ENCODE measurements around the gene PTPRD.

The PTPRD gene

DNA sequence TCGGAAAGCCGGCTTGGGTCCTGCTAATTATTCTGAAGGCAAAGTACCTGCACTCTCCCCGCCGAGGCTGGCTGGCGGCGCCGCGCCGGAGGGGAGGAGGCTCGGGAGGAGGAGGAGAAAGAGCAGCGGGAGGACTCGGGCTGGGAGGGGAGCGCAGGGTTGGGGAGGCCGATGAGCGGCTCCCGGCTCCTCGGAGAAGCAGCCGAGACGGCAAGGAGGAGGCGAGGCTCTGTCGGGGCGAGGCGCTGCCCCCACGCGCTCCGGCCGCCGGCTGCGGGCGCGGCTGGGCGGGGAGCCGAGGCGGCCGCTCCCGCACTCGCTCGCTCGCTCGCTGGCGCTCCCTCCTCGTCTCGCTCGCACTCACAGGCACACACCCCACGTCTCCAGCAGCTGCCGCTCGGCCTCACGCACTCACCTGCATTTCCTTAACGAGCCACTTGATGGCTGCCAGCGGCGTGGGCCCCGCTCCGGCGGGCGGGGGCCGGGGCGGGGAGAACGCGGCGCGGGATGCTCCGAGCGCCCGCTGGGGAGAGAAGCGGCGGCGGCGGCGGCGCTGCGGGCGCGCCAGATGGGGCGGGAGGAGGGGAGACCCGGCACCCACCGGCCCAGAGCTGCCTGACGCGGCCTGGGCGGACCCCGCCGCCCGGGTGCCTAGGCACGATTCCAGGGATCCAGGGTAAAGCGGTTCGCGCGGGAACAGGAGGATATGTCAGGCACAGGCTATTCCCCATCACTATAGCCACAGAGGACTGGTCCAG is at the start of gene PTPRD:
Gene PTPRD (minus strand): TSS at position 362 of the 758 bp plus-strand sequence.
- DNase-seq, result no peak

DNA sequence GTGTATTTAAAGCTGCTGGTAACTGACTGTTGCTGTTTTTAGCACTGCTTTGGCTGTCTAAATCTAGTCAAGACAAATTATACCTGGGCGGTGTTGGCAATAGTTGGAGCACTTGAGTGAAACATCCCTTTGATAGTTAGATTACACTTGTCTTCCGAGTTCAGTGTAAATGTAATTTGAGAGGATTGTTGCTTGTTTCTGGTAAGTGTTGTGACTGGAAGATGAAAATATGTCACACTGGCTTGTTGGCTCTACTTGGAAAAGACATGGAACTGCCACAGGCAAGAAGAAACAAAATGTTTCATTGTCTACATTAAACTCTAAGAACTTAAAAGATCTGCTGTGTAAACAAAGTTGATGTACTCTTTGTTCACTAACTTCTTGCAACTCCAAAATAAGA is 49.2 kb upstream of the PTPRD start:
- DNase-seq, result no peak

DNA sequence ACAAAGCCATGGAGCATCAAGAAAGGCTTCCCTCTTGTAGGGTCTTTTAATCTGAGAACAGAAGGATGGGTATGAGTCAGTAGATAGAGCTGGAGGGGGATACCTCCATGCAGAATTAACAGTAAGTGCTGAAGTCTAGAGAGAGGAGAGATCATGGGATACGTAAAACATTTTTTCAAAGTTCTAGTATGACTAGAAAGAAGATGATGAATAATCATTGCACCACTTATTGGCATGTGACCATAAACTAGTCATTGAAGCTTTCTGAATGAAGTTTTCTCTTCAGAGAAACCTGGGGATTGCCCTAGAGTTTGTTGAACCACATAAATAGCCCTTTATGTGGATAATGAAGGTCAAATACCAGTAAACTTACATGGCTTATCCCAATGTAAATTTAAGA is 48.6 kb upstream of the PTPRD start:
- DNase-seq, result no peak

DNA sequence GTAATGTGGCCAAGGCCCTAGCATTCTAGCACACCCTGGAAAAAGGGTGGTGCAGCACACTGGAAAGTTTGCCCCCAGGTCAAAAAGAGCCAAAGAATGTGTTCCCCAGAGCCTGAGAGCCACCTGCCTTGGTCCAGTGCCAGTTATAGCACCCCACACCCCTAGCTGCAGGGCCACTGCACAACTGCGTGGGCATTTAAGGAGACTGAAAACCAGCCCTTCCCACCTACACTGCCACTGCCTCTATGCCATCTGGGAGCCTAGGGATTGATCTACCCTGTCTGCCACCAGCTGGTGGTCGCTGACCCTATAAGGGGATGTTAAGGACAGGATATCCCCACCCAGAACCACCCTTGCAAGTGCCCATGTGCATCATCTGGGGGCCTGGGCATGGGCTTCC is 38.2 kb upstream of the PTPRD start:
- no peak for DNase-seq

DNA sequence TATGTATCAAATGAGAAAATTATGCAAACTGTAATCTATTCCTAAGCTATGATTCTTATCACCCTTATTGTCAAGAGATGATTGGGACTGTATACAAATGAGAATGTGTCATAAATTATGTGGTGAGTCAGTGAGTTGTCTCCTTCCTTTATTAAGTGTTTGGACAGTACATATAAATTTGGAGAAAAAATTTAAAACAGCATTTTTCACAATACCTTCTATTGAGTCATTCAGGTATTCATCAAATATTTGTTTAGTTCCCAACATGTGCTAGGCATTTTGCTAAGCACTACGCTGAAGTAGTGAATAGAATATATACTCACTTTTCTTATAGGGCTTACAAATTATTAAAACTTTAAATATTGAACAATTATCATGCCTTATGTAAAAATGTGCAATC is 36.3 kb upstream of the PTPRD start:
- no peak for DNase-seq

DNA sequence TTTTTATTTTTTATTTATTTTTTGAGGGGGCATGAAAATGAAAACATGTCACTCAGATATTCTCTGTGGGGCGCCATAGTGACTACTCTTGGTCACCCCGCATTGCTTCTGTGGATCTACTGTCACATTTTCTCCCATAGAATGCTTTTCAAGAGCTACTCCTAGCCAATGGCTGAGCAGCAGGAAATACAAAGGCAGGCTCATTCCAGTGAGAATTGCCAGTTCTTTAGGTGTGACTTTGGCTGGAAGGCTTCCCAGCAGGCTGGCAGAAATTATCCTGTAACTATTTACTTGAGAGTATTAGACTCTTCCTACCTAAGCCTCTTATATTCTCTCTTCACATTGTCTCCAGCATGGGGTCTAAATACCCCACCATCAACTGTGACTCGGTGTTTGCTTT is 21.0 kb upstream of the PTPRD start:
- no peak for DNase-seq

DNA sequence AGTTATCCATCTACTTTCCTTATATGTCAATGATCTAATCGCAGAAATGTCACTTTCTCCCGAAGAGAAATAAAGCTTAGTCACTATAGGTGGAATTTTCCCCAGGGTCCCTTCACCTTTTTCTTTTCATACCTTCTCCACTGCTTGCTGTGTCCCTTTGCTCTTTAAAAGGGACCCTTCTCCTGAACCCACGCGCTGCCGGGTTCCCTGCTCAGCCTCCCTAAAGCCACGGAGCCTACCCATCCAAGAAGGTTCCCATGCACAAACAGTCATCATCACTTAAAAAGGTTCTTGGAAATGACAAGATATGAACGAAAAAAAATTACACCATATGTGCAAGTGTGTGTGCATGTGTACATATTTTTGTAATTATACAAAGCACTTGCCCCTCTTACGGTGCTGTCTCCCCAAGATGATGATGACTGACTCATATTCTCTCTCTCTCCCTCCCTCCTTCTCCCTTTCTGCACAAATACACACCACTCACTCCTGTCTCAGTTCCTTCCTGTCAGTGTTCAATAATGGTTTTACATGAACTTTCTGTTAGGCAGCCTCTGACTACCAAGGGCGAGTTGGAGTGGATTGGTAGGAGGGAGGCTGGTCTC is 1.5 kb upstream of the PTPRD start:
- no peak for DNase-seq

DNA sequence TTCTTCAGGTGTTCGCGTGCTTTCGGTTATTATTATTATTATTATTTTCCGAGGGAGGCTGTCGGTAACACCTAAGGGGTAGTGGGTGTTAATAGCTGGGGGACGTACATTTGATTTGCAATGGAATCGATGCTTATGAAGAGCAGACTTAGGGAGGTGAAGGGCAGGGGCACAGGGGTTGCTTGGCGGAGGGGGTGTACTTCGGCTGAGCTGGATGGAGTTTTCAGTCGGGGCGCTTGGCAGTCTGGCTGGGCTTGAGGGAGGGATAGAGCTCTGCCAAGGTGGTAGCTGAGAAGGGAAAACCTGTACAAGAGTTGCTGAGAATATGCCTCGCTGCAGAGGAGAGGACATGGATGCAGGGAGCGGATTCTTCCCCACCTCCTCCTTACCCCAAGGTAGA is 617 bp upstream of the PTPRD start:
- DNase-seq, result no peak

DNA sequence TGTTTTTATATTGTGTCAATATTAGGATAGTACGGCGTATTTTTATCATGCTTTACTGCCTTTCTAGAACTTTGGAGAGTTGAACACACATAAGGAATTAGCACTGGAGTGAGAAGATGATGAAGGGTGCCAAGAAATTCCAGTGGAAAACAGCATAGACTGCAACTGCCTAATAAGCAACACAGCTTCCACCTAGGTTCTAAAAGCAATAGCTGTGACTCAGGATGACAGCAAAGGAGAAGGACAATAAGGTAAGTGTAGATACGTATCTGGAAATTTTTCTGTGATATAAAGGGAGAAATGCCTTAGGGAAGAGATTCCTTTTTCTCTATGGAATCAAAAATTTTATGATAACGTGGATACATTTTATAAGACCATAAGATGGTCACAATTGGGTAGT is 7.4 kb downstream of the PTPRD start:
- no peak for DNase-seq

DNA sequence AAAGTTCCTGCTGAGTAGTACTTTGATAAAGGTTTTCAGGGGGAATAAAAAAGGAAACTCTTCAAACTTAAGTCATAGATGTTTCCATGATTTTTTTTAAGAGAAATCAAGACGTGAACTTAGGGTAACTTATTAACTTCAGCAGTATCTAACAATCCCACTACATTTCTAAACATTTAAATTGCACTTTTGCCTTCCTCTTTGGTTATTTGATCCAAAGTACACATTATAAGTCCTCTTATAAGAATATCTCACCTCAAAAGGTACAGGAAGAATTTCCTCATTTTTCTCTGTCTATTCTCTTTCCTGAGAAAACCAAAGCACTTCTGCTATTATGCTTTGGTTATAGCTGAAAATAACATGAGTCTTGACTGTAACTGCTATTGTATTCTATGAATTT is 7.9 kb downstream of the PTPRD start:
- DNase-seq, result no peak

DNA sequence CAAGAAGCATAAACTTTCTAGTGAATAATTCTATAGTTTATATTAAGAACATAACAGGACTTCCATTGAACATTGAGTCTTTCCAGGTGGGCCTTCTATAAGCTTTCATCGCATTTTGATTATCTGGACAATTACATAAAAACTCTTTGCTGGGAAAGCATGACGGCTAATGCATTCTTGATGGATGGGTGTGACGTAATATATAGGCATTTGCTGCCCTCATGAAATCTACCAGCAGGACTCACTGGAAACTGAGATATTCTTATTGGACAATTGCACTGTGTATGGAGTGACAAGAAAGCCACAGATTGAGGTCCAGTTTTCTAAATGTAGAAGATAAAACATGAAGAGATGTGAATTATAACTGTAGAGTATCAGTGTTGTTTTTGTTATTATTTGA is 15.0 kb downstream of the PTPRD start:
- DNase-seq, result no peak

DNA sequence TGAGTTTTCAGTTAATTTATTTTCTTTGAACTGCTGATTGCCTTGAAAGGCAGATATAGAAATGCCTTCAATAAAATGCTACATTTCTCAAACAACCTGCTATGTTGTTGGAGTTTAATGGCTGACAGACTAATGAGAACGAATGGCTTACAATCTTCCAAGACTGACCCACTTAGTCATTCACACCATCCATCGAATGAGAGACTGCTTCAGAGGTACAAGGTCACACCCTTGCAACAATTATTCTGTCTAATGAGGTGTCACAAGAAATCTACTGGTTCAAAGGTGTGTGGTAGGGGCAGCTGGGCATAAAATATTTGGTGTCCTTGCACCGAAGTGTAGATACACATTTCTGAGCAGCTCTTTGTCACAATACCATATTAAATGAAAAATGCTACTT is 18.3 kb downstream of the PTPRD start:
- DNase-seq, result no peak

DNA sequence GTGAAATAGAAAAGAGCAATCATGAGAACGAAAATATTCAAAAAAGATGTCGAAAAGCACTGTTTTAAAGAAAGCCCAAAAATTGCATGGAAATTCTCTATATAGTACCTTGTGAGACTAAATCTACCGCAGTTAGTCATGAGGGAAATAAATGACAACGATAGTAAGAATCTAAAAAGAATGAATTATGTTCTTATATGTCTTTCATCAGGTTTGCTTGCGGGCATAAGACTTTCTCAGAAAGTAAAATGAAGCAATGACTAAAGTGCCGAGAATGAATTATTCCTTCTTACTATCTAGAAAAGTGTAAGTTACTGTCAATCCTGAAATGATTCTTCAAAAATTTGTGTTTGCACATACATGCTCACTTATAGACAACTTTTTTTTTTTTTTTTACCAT is 26.4 kb downstream of the PTPRD start:
- DNase-seq, result no peak

DNA sequence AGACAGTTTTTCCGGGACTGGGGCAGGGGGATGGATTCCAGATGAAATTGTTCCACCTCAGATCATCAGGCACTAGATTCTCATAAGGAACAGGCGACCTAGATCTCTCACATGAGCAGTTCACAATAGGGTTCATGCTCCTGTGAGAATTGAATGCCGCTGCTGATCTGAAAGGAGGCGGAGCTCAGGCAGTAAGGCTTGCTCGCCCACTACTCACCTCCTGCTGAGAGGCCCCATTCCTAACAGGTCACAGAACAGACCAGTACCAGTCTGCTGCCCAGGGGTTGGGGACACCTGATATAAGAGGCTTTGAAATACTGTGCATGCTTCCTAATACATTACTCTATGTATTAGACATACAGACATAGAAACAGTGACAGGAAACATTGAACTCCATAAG is 41.1 kb downstream of the PTPRD start:
- DNase-seq, result no peak

DNA sequence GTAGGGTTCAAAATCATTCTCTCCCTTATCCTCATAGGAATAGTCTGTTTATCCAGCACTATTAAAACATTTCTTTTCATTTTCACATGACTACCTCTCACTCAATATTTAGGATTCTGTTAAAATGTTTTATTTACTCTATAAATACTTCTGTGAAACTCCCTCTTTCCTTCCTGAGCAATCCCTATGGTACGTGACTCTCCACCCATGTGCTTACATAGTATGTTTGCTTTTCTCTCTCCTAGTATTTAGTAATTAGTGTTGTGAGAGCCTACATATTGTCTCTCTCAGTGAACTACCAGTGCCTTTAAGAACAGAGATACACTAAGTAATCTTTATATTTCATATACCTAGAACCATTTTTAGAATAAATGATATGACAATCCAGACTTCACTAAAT is 46.0 kb downstream of the PTPRD start:
- no peak for DNase-seq

DNA sequence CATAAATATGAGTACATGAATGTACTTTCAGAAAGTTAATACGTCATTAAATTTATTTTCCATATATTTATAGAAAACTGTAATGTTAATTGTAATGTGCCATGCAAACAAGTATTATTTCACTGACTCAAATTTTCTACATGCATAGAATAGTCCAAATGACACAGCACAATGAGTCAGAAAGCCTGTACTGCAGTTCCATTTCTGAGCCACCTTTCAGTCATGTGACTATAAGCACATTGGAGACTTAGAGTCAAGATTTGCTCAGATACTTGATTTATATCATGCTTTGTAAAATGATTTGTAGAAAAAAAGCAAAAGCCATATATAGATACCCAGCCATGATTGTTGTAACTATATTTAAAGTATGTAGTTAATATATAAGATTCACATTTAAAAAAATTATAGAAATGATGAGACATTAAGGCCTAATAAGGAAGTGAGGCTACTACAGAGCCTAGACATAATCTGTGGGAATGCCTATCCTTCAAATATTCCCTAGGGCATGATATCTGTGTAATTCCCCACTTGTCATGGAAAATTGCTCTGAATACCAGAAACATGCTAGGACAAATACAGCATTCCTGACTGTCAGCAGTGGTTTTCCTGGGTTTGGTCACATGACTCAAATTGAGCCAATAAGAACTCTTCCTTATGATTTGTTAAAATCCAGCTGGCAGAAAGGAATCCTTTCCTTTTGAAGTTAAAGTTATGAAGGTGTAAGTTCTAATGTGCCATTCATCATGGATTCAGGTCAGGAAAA is 50.0 kb downstream of the PTPRD start:
- DNase-seq, result no peak

DNA sequence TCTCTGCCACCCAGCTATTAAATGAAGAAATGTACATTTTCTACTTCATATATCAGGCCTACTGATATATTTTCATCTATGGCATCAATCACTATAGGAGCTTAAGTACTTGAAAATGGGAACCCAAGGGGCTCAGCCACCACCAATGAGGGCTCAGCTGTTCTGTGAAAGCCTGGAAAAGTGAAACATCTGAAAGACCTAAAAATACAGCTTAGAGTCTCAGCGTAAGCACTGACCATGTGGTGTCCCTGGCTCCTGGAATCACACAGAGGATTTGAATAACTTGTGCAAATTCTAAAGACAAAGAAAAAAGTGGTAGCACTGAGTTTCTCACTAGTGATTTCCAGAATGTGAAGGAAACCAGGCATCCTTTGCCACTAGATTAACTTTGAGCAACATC is 64.5 kb downstream of the PTPRD start:
- DNase-seq, result no peak

DNA sequence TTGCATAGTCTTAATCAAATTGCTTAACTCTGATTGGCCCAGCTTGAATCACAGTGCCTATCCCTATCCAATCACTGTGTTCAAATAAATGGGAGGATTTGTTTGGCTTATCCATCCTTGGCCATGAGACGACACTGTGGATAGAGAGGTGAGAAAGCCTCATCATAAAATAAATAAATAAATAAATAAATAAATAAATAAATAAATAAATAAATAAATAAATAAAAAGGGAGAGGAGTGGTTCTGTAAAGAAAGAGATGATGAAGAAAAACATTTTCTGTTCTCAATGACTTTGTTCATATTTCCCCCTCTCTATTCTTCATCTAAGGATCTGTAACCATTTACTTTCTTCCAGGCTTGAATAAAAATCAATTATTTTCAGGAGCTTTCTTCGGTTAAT is 74.7 kb downstream of the PTPRD start:
- no peak for DNase-seq

DNA sequence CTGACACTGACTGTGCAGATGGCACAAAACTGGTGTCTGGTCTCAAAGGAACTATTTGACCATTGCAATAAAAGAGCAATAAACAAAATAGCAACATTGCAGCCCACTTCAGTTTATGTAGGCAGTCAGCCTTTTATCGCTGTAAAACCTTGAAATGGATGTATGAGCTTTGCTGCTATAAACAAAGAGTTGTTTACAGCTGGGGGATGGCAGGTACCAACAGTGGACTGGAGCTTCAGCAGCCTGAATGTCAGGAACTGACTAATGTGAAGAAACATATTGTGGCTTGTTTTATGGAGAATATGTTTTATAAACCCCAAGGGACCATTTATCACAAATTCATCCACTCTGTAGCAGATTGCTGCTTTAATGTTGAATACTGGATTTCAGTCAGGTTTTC is 78.0 kb downstream of the PTPRD start:
- no peak for DNase-seq

DNA sequence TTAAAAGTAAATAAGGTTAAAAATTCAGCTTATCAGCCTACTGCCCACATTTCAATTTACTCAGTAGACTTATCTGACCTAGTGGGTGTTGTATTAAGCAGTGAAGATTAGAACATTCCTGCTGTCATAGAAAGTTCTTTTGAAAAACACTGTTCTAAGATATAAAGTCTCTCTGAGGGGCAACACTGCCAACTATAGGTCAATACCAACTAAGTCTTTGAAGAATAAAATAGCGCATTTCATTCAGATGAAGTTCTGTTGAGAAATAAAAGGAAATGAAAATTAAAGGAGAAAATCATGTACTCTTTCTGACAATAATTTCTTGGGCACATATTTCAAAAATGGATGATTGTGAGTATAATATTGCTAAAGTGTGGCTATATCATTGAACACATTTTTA is 86.8 kb downstream of the PTPRD start:
- DNase-seq, result no peak

DNA sequence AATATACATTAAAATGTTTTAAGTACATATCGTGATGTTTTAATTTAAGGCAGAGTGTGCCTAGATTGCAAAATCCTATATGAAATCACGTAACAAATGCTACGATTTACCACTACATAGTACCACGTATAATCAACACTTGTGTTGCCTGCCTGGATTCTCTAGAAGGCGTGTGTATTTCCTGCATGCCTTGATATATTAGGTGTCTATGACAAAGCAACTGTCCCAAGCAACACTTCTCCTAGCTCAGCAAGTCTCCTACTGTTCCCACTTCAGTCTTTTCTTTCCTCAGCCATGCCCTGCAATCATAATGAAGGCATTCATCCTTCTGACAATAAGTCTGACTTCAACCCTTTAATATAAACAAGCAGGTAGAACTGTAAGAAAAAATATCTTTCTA is 89.6 kb downstream of the PTPRD start:
- DNase-seq, result no peak

DNA sequence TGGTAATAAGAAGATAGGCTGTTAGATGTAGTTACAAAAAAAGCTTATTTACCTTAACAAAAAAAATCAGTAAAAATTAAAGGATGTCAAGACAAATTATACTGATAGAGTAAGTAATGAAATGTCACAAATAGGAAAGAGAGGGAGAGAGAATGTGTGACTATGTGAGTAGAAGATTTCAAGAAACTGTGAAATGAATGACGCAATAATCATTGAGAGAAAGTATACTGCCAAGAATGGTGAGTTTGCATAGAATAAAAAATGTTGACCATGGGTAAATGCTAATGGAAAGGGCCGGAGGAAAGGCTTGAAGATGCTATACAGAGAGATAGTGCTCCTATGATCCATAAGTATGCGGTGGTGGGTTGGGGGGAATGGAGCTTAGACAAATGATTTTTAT is 100.7 kb downstream of the PTPRD start:
- no peak for DNase-seq

DNA sequence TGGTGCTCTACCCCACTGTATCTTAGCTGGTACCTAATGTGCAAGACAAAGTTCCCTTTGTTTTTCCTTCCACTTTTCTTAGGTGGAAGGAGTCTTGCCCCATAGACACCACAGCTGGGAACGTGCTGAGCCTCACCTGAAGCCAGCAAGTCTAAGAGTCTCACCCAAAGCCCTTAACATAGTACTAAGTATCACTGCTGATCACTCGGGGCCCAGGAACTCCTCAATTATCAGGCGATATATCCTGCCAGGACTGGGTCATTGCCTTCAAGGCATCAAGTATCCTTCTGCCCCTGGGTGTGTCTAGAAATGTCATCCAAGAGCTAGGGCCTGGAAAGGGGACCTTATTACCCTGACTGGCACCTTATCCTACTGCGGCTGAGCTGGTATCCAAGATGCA is 123.9 kb downstream of the PTPRD start:
- no peak for DNase-seq

DNA sequence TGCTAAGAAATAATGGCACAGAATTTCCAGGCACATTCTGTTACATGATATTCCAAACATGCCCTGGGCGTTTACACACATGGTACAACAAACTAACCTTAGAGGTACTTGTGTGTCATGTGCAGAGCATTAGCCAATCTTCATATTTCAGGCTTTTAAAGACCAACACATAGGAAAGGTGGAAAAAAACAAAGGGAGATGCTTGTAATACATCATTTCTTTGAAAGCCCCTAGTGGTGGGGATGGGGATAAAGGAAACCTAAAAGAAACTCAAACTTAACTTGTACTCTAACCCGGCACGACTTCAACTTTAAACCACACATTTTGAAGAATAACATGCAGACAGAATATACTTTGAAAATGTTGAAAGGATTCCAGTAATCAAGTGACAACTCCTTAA is 133.6 kb downstream of the PTPRD start:
- no peak for DNase-seq
